Esophagus squamous epithelium (tissue), 5 donors: ENCODE data around the gene RTF2. TPM values are rescaled to one million over a fixed set of nuclear protein-coding genes. Genes with fewer than 3 reads are reported as not detected.

Experiments used
- DNase-seq: peaks from one replicate; lab custom pipeline; 2025; lab: John Stamatoyannopoulos, UW
- H3K27ac ChIP-seq, 4 donors: fragments of 200-600 bp; sonication (generic); one replicate each; pipeline ENCODE4 v1.5.1; 2016 to 2019; ENCODE audit warnings: mild to moderate bottlenecking in 1 of 4
- H3K27me3 ChIP-seq, 4 donors: fragments of 200-600 bp; sonication (generic); 1 replicate in 3 of 4; 2 replicates in 1 of 4; pipeline versions ENCODE4 v1.5.1 to v1.6.0; 2017 to 2021; ENCODE audit warnings: antibody characterized with exemption in 1 of 4
- H3K36me3 ChIP-seq, 3 donors: fragments of 200-600 bp; sonication (generic); one replicate each; pipeline ENCODE4 v1.5.1; 2016 to 2019
- H3K4me1 ChIP-seq, 3 donors: fragments of 200-600 bp; sonication (generic); one replicate each; pipeline ENCODE4 v1.5.1; 2017 to 2019
- H3K4me3 ChIP-seq, 4 donors: fragments of 200-600 bp; sonication (generic); 1 replicate in 3 of 4; 2 replicates in 1 of 4; pipeline ENCODE4 v1.5.1; 2016 to 2019; ENCODE audit warnings: mild to moderate bottlenecking in 2 of 4, moderate library complexity in 1 of 4
- H3K9me3 ChIP-seq, 3 donors: fragments of 200-600 bp; sonication (generic); one replicate each; pipeline ENCODE4 v1.5.1; 2016 to 2019
- POLR2A ChIP-seq, 4 donors: fragments of 450-650 bp; IDR thresholded peaks; one replicate each; pipeline ENCODE4 v1.6.1; 2017; ENCODE audit warnings: antibody characterized with exemption in 4 of 4, mild to moderate bottlenecking in 4 of 4, moderate library complexity in 3 of 4
- WGBS, 2 donors: methylation state at CpG; one replicate each; pipeline ENCODE4 v1.1.5; 2018; 5-methylcytosine and 5-hydroxymethylcytosine counted together
- intact Hi-C: fragments of 100-400 bp; cut with DNase I; formaldehyde crosslinking; loops from one replicate; pipeline ENCODE4 v1.15.0; 2022
- total RNA-seq, 4 donors: library from RNA; depleted of rRNA; stranded (reverse); fragments of >200 nt; gene quantifications; one replicate each; pipeline ENCODE4 v1.1.0, GENCODE V29; 2016
- TF ChIP-seq, protein P1 (sequence below), 6 experiments: fragments of 450-650 bp in 4 of 6; fragments of 200-600 bp in 2 of 6; sonication (generic) in 2 of 6; IDR thresholded peaks; one replicate each; pipeline ENCODE4 v1.5.1; 2016 to 2019; ENCODE audit warnings: antibody characterized with exemption in 6 of 6, mild to moderate bottlenecking in 4 of 6, moderate library complexity in 4 of 6
- donor health status: DM: yes; HTN: yes; CAD: no.

RTF2 gene
- total RNA-seq, 4 donors from 2014 or later: 40.3 to 53.6 (median 44.7) TPM

DNA sequence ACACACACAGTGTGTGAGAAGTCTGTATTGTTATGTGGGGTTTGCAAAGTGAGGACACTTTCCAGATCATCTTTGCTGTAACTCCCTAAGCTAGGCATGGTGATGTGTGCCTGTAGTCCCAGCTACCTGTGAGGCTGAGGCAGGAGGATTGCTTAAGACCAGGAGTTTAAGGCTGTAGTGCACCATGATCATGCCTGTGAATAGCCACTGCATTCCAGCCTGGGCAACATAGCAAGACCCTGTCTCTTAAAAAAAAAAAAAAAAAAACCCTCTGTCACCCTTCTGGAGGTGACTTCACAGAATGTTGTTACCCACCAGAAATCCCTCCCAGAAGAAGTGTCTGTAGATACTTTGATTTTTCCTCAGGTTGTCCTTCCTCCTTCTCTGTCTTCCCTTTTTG lies 41.5 kb upstream of the RTF2 start:
- intact Hi-C loops: no loop called here
- no peaks in the 10 kb centered on the region for H3K36me3 ChIP-seq
- no peaks in the 10 kb centered on the region for H3K9me3 ChIP-seq
- DNase-seq: no peak
- H3K4me3 ChIP-seq: no peak overlapping the region
- H3K27me3 ChIP-seq: no peaks in the 10 kb centered on the region
- no peak for TF ChIP-seq POLR2A (IDR thresholded peaks at IDR 0.05)
- TF ChIP-seq, protein P1, sequence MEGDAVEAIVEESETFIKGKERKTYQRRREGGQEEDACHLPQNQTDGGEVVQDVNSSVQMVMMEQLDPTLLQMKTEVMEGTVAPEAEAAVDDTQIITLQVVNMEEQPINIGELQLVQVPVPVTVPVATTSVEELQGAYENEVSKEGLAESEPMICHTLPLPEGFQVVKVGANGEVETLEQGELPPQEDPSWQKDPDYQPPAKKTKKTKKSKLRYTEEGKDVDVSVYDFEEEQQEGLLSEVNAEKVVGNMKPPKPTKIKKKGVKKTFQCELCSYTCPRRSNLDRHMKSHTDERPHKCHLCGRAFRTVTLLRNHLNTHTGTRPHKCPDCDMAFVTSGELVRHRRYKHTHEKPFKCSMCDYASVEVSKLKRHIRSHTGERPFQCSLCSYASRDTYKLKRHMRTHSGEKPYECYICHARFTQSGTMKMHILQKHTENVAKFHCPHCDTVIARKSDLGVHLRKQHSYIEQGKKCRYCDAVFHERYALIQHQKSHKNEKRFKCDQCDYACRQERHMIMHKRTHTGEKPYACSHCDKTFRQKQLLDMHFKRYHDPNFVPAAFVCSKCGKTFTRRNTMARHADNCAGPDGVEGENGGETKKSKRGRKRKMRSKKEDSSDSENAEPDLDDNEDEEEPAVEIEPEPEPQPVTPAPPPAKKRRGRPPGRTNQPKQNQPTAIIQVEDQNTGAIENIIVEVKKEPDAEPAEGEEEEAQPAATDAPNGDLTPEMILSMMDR (IDR thresholded peaks at IDR 0.05): no peak
- H3K4me1 ChIP-seq: peaks cover 8 to 26% (median 17%) of the 10 kb centered on the region in 3 donors
- no peak overlapping the region for H3K27ac ChIP-seq

- WGBS, 2 donors: 75 to 87% methylated on average over 4 of the region's 4 CpGs
- no peak for TF ChIP-seq POLR2A (IDR thresholded peaks at IDR 0.05)
- TF ChIP-seq, protein P1 (IDR thresholded peaks at IDR 0.05): no peak
- Histone ChIP-seq H3K4me1 (peaks cover 8 to 18% (median 17%) of the 10 kb centered on the region in 3 donors), H3K9me3 (no peaks in the 10 kb centered on the region), H3K4me3 (no peak overlapping the region), H3K27me3 (no peaks in the 10 kb centered on the region), H3K36me3 (no peaks in the 10 kb centered on the region), H3K27ac (no peak overlapping the region)
- intact Hi-C loops: no loop called here
- DNase-seq: no peak
Measured at GRCh38 chr20:56427797-56428196, 40.6 kb upstream of the RTF2 start.

DNA sequence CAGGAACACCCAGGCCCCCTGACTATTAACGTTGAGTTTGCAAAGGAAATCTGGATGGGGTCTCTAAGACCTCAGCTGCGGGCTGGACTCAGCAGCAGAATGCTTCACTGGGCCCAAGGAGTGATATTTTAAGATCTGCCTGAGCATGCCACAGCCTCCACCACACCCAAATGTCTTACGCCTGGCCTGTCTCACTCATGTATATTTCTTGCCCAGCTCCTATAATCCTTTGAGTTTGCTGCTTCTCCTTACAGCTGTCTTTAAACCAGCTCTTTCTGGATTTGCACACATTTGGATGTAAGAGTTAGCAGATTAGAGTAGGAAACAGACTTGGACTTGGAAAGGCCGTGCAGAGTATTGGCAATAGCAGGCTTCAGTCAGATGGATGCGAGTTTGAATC lies 40.0 kb upstream of the RTF2 start:
- peak overlapping the region in 1 of 4 donors; percentile 5 for H3K27ac ChIP-seq
- intact Hi-C loops: no loop called here
- WGBS, 2 donors: 51 to 53% methylated on average over 3 to 5 of the region's 5 CpGs

GRCh38 chr20:56428881-56429280 lies 39.5 kb upstream of the RTF2 start:
- H3K27me3 ChIP-seq: no peaks in the 10 kb centered on the region
- no peaks in the 10 kb centered on the region for H3K9me3 ChIP-seq
- DNase-seq: no peak
- no peaks in the 10 kb centered on the region for H3K36me3 ChIP-seq
- peak overlapping the region in 1 of 4 donors; percentile 5 for H3K27ac ChIP-seq
- WGBS, 2 donors: 49 to 54% methylated on average over 8 of the region's 8 CpGs
- TF ChIP-seq, protein P1 (IDR thresholded peaks at IDR 0.05): no peak
- no peak for TF ChIP-seq POLR2A (IDR thresholded peaks at IDR 0.05)
- H3K4me3 ChIP-seq: no peak overlapping the region
- H3K4me1 ChIP-seq: peaks cover 8 to 23% (median 22%) of the 10 kb centered on the region in 3 donors
- intact Hi-C loops: no loop called here

More for the DNA sequence above, 40.0 kb upstream of the RTF2 start:
- H3K36me3 ChIP-seq: no peaks in the 10 kb centered on the region
- no peak for DNase-seq
- H3K4me1 ChIP-seq: peaks cover 8 to 19% (median 17%) of the 10 kb centered on the region in 3 donors
- no peak overlapping the region for H3K4me3 ChIP-seq
- no peaks in the 10 kb centered on the region for H3K9me3 ChIP-seq
- no peaks in the 10 kb centered on the region for H3K27me3 ChIP-seq
- no peak for TF ChIP-seq POLR2A (IDR thresholded peaks at IDR 0.05)
- TF ChIP-seq, protein P1 (IDR thresholded peaks at IDR 0.05): no peak

GRCh38 chr20:56429502-56429901 lies 38.9 kb upstream of the RTF2 start:
- Histone ChIP-seq H3K27me3 (no peaks in the 10 kb centered on the region), H3K36me3 (no peaks in the 10 kb centered on the region), H3K4me1 (peaks cover 8 to 26% (median 25%) of the 10 kb centered on the region in 3 donors), H3K4me3 (no peak overlapping the region), H3K9me3 (no peaks in the 10 kb centered on the region), H3K27ac (no peak overlapping the region)
- no peak for DNase-seq
- WGBS, 2 donors: 56% methylated on average over 6 of the region's 6 CpGs
- TF ChIP-seq, protein P1 (IDR thresholded peaks at IDR 0.05): no peak
- no peak for TF ChIP-seq POLR2A (IDR thresholded peaks at IDR 0.05)
- intact Hi-C loops: no loop called here
